ENCODE data around the gene RASGRP3. TPM values are rescaled to one million over a fixed set of nuclear protein-coding genes. Genes with fewer than 3 reads are reported as not detected.

The RASGRP3 gene
- total RNA-seq, 4 donors from 2014 or later = 0.53 to 10.2 (median 5.3) TPM

DNA sequence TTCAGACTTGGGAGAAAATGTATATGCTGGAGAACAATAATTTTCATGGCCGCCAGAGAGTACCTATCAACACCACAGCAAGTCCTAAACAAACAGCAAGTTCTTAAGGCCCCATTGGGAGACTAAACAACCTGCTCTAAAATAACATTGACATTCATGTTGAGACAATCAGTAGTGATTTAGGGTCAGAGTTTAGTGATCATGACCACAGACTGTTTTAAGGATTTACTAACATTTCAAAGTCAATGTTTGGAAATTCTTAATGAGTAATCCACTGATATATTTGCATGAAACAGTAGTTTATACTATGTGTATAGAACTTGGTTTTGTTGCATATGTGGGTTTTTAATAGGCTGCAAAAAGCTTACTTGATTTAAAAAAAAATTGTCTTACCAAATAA, 34.7 kb downstream of the RASGRP3 start:
- Histone ChIP-seq H3K4me3 (no peak overlapping the region), H3K27ac (no peak overlapping the region), H3K36me3 (no peaks in the 10 kb centered on the region), H3K4me1 (no peaks in the 10 kb centered on the region), H3K9me3 (no peaks in the 10 kb centered on the region), H3K27me3 (no peaks in the 10 kb centered on the region)
- intact Hi-C loops (cut with DNase I) = no loop called here
- TF ChIP-seq POLR2A (IDR thresholded peaks at IDR 0.05) (no peak), CTCF (IDR thresholded peaks at IDR 0.05) (no peak)
- no peak for DNase-seq
- 80 to 85% methylated on average over 1 of the region's 1 CpG for WGBS, 2 donors

DNA sequence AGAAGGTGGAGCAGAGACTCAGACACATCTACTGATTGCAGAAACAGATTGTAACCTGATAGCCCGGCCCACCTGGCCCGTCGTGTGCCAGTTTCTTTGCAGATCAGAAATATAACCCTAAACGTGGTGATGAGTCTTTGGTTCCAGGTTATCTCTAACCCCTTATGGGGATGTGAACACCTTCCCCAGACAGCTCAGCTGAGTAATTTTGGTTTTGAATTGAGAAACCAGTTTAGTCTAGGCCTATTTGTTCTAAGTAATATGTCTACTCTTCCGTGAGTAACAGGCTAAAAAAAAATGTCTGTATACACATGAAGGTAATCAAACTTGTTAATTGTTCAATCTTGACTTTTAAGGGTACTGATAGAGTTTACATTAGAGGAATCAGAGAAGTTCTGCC, 35.7 kb downstream of the RASGRP3 start:
- Histone ChIP-seq H3K4me3 (no peak overlapping the region), H3K27ac (no peak overlapping the region), H3K27me3 (no peaks in the 10 kb centered on the region), H3K9me3 (no peaks in the 10 kb centered on the region), H3K4me1 (no peaks in the 10 kb centered on the region), H3K36me3 (no peaks in the 10 kb centered on the region)
- TF ChIP-seq POLR2A (IDR thresholded peaks at IDR 0.05) (no peak), CTCF (IDR thresholded peaks at IDR 0.05) (no peak)
- no peak for DNase-seq
- intact Hi-C loops (cut with DNase I) = no loop called here
- WGBS, 2 donors = 65 to 75% methylated on average over 5 of the region's 5 CpGs

DNA sequence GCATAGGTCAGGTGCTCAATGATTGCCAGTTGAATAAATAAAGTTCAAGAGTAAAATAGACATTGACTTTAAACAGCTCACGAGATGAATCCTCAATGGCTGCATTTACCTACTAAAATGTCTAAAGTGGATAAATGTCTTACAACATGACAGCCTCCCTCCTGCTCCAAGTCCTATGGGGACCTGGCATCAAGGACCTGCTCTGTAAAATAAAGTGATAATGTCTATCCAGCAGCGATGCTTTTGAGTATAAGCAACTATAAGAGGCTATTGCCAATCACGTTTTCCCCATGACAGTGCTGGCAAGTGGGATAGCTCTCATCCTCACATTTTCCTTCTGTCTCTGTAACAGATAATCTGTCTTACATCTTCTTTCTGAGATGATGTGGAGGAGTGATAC, 37.0 kb downstream of the RASGRP3 start:
- 80 to 86% methylated on average over 3 of the region's 3 CpGs for WGBS, 2 donors
- Histone ChIP-seq H3K27ac (no peak overlapping the region), H3K4me3 (no peak overlapping the region), H3K4me1 (no peaks in the 10 kb centered on the region), H3K27me3 (no peaks in the 10 kb centered on the region), H3K36me3 (no peaks in the 10 kb centered on the region), H3K9me3 (no peaks in the 10 kb centered on the region)
- intact Hi-C loops (cut with DNase I) = no loop called here
- no peak for DNase-seq
- TF ChIP-seq POLR2A (IDR thresholded peaks at IDR 0.05) (no peak), CTCF (IDR thresholded peaks at IDR 0.05) (no peak)

- Histone ChIP-seq H3K4me1 (peaks cover 0 to 2% (median 0%) of the 10 kb centered on the region in 3 donors), H3K27me3 (no peaks in the 10 kb centered on the region), H3K4me3 (no peak overlapping the region), H3K9me3 (no peaks in the 10 kb centered on the region), H3K27ac (no peak overlapping the region), H3K36me3 (no peaks in the 10 kb centered on the region)
- 63 to 65% methylated on average over 2 of the region's 2 CpGs for WGBS, 2 donors
- intact Hi-C loops (cut with DNase I) = no loop called here
- DNase-seq = no peak
- TF ChIP-seq POLR2A (IDR thresholded peaks at IDR 0.05) (no peak), CTCF (IDR thresholded peaks at IDR 0.05) (no peak)
These were observed 40.1 kb downstream of the RASGRP3 start for GRCh38 chr2:33516456-33516995.

DNA sequence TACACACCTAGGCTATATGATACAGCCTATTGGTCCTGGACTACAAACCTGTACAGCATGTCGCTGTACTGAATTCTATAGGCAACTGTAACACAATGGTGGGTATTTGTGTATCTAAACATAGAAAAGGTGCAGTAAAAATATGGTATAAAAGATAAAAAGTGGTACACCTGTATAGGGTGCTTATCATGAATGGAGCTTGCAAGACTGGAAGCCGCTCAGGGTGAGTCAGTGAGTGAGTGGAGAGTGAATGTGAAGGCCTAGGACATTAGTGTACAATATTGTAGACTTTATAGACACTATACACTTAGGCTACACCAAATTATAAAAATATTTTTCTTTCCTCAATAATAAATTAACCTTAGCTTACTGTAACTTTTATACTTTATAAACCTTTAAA, 41.8 kb downstream of the RASGRP3 start:
- intact Hi-C loops (cut with DNase I) = no loop called here
- H3K4me1 ChIP-seq = peaks cover 0 to 17% (median 0%) of the 10 kb centered on the region in 3 donors
- WGBS, 2 donors = 95 to 96% methylated on average over 2 of the region's 2 CpGs

More for the DNA sequence above, 41.8 kb downstream of the RASGRP3 start:
- no peak for DNase-seq
- H3K27ac ChIP-seq = no peak overlapping the region
- H3K4me3 ChIP-seq = no peak overlapping the region
- H3K9me3 ChIP-seq = no peaks in the 10 kb centered on the region
- TF ChIP-seq POLR2A (IDR thresholded peaks at IDR 0.05) = no peak
- no peak for TF ChIP-seq CTCF (IDR thresholded peaks at IDR 0.05)
- H3K27me3 ChIP-seq = no peaks in the 10 kb centered on the region
- no peaks in the 10 kb centered on the region for H3K36me3 ChIP-seq
